ENCODE results near the gene ZBTB17. TPM values are rescaled to one million over a fixed set of nuclear protein-coding genes. Genes with fewer than 3 reads are reported as not detected.

The ZBTB17 gene
- total and polyA plus RNA-seq, 2 of the 4 experiments (the other 2 are of a cell fraction), result 26.3 to 58.2 TPM

DNA sequence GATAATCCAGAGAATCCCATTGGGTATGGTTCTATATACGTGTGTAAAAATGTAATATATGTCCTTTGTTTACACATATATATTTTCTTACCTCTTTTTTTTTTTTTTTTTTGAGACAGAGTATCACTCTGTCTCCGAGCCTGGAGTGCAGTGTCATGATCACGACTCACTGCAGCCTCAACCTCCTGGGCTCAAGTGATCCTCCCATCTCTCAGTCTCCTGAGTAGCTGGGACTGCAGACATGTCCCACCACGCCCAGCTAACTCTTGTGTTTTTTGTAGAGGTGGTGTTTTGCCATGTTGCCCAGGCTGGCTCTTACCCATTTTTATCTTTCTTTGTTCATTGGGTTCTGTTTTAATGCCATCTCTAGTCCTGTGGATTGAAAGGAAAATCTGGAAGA, 59.5 kb downstream of the ZBTB17 start:
- Histone ChIP-seq H3K79me1 (ENCODE audit: low read depth in 1 of 2, low read length in 2 of 2) (peaks cover 30 to 66% of the 10 kb centered on the region in 2 experiments), H3K4me1 (ENCODE audit: control insufficient read depth, insufficient read depth, low read length) (peaks cover 4% of the 10 kb centered on the region), H4K8ac (ENCODE audit: low read depth in 2 of 2, low read length in 2 of 2) (peak overlapping the region in 1 of 2 experiments; percentile 49; a peak in 2 of 4 replicates), H3K27me3 (ENCODE audit: control insufficient read depth, insufficient read depth, low read length) (no peaks in the 10 kb centered on the region), H3K14ac (replicated peaks; ENCODE audit: low read depth, low read length) (peak overlapping the region; percentile 53; the same call in 1 of the 2 replicates), H2AFZ (replicated peaks; ENCODE audit: low read length, poor library complexity) (no peak overlapping the region), H2BK15ac (ENCODE audit: low read depth, low read length) (peak overlapping the region; percentile 19; the same call in 1 of the 3 replicates), H2BK5ac (ENCODE audit: low read depth, low read length, poor library complexity, severe bottlenecking) (peak overlapping the region; percentile 74), H2AK5ac (ENCODE audit: low read depth, low read length) (peak overlapping the region; percentile 67; the same call in 1 of the 2 replicates), H3K18ac (ENCODE audit: low read depth, low read length) (peak overlapping the region; percentile 5; the same call in 1 of the 2 replicates), H3K56ac (ENCODE audit: extremely low read depth, insufficient read depth, low read length) (no peak overlapping the region), H3K4me2 (ENCODE audit: low read depth, low read length) (peak overlapping the region; percentile 92), H4K20me1 (ENCODE audit: insufficient read depth, low read length) (no peaks in the 10 kb centered on the region), H2BK120ac (ENCODE audit: low read depth, low read length) (peak overlapping the region; percentile 48), H4K5ac (ENCODE audit: low read depth, low read length) (peak overlapping the region; percentile 19; the same call in 1 of the 2 replicates), H3K9me3 (ENCODE audit: control insufficient read depth, insufficient read depth, low read length) (no peaks in the 10 kb centered on the region), H3K9ac (ENCODE audit: low read depth, low read length) (0 out of 2 replicates have a peak overlapping the region, but pooled peaks have one; percentile 13), H3K4me3 (ENCODE audit: insufficient read depth, low read depth, low read length) (no peak overlapping the region), H3K4ac (ENCODE audit: low read depth, low read length) (peak overlapping the region; percentile 48), H3K23ac (ENCODE audit: low read depth, low read length) (peak overlapping the region; percentile 21), H3K27ac (ENCODE audit: insufficient read depth, low read length) (peak overlapping the region; percentile 63; the same call in 1 of the 2 replicates), H3K36me3 (ENCODE audit: control insufficient read depth, insufficient read depth, low read length) (peaks cover 10% of the 10 kb centered on the region), H3K9me1 (ENCODE audit: insufficient read depth, low read length) (peaks cover 3% of the 10 kb centered on the region; the same call in 1 of the 2 replicates), H2AK9ac (replicated peaks; ENCODE audit: low read depth, low read length, poor library complexity) (peak overlapping the region; percentile 77), H2BK20ac (ENCODE audit: low read depth, low read length) (peak overlapping the region; percentile 50; the same call in 1 of the 2 replicates), H4K91ac (ENCODE audit: insufficient read depth, low read depth, low read length) (peak overlapping the region; percentile 73; the same call in 1 of the 2 replicates)
- ATAC-seq (ENCODE audit: low read depth) (peak; percentile 90), DNase-seq (peak; percentile 63)
- dilution Hi-C loops (cut with HindIII; ENCODE audit: low sequenced_read_pairs, unreplicated experiment), result no loop called here
- no TSS peak for BruUV-seq (replicated peaks)
- in situ Hi-C loops (cut with MboI; ENCODE audit: low sequenced_read_pairs), result no loop called here
- WGBS, 2 experiments (ENCODE audit: extremely low coverage in 2 of 2, insufficient read length in 1 of 2), result no CpG with 5 or more reads among the region's 4 CpGs
- ChIA-PET POLR2A (ENCODE audit: unreplicated experiment) (interaction anchor here (0.6 kb wide), 1 partner anchor 69 kb away, joined by 4 read pairs; the partner anchor contains the start of gene SPEN), CTCF (interaction anchor here (0.6 kb wide), 1 partner anchor 19 kb away, joined by 3 read pairs; no protein-coding TSS in a partner anchor)
- TF ChIP-seq FOS (IDR thresholded peaks at IDR 0.05; ENCODE audit: low read depth, low read length) (0 out of 2 replicates have a peak, but pooled peaks have one; percentile 9), MXI1 (IDR thresholded peaks at IDR 0.05; ENCODE audit: borderline replicate concordance, low read depth, low read length) (no peak), NFE2L2 (IDR thresholded peaks at IDR 0.05; ENCODE audit: low read depth, low read length) (peak; percentile 65; the same call in 1 of the 2 replicates), POLR2A (IDR thresholded peaks at IDR 0.05; ENCODE audit: low read depth, low read length) (peak; percentile 52)
- TF ChIP-seq, protein P1, sequence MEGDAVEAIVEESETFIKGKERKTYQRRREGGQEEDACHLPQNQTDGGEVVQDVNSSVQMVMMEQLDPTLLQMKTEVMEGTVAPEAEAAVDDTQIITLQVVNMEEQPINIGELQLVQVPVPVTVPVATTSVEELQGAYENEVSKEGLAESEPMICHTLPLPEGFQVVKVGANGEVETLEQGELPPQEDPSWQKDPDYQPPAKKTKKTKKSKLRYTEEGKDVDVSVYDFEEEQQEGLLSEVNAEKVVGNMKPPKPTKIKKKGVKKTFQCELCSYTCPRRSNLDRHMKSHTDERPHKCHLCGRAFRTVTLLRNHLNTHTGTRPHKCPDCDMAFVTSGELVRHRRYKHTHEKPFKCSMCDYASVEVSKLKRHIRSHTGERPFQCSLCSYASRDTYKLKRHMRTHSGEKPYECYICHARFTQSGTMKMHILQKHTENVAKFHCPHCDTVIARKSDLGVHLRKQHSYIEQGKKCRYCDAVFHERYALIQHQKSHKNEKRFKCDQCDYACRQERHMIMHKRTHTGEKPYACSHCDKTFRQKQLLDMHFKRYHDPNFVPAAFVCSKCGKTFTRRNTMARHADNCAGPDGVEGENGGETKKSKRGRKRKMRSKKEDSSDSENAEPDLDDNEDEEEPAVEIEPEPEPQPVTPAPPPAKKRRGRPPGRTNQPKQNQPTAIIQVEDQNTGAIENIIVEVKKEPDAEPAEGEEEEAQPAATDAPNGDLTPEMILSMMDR (conservative IDR thresholded peaks at IDR 0.05; ENCODE audit: low read depth, low read length), result no peak
- intact Hi-C loops (cut with micrococcal nuclease), result loop anchor here (5.0 kb wide), 1 partner anchor 64 kb away; no protein-coding TSS in a partner anchor
